ENCODE measurements around the gene COL28A1.

COL28A1 gene

GRCh38 chr7:7524121-7524520, 11.6 kb downstream of the COL28A1 start:
- Histone ChIP-seq H3F3A (ENCODE audit: insufficient read depth) (no peaks in the 10 kb centered on the region), H3K4me3 (ENCODE audit: insufficient read depth, low read length, poor library complexity, severe bottlenecking) (no peak overlapping the region), H3K36me3 (ENCODE audit: low read length) (no peaks in the 10 kb centered on the region), H2AFZ (ENCODE audit: low read depth, low read length, severe bottlenecking) (no peak overlapping the region), H3K79me2 (ENCODE audit: insufficient read depth, low read length) (no peaks in the 10 kb centered on the region), H3K4me2 (ENCODE audit: low read depth, low read length, poor library complexity, severe bottlenecking) (no peak overlapping the region), H3K9me2 (replicated peaks; ENCODE audit: insufficient read depth, low read length) (no peaks in the 10 kb centered on the region), H3K9ac (ENCODE audit: low read length) (no peak overlapping the region), H3K27ac (ENCODE audit: low read depth, low read length) (no peak overlapping the region), H3K9me3 (ENCODE audit: insufficient read depth, low read length) (no peaks in the 10 kb centered on the region), H3K27me3 (ENCODE audit: low read length) (no peaks in the 10 kb centered on the region), H4K20me1 (ENCODE audit: low read depth, low read length) (no peaks in the 10 kb centered on the region)
- TF ChIP-seq EZH2phosphoT487 (conservative IDR thresholded peaks at IDR 0.05; ENCODE audit: low read length): no peak
- TF ChIP-seq, protein P1, sequence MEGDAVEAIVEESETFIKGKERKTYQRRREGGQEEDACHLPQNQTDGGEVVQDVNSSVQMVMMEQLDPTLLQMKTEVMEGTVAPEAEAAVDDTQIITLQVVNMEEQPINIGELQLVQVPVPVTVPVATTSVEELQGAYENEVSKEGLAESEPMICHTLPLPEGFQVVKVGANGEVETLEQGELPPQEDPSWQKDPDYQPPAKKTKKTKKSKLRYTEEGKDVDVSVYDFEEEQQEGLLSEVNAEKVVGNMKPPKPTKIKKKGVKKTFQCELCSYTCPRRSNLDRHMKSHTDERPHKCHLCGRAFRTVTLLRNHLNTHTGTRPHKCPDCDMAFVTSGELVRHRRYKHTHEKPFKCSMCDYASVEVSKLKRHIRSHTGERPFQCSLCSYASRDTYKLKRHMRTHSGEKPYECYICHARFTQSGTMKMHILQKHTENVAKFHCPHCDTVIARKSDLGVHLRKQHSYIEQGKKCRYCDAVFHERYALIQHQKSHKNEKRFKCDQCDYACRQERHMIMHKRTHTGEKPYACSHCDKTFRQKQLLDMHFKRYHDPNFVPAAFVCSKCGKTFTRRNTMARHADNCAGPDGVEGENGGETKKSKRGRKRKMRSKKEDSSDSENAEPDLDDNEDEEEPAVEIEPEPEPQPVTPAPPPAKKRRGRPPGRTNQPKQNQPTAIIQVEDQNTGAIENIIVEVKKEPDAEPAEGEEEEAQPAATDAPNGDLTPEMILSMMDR (IDR thresholded peaks at IDR 0.05; ENCODE audit: insufficient read depth, low read length, poor library complexity, severe bottlenecking): no peak

- TF ChIP-seq EZH2phosphoT487 (conservative IDR thresholded peaks at IDR 0.05; ENCODE audit: low read length): no peak
- TF ChIP-seq, protein P1 (IDR thresholded peaks at IDR 0.05; ENCODE audit: insufficient read depth, low read length, poor library complexity, severe bottlenecking): no peak
Observed at GRCh38 chr7:7522421-7522820, 13.3 kb downstream of the COL28A1 start.

DNA sequence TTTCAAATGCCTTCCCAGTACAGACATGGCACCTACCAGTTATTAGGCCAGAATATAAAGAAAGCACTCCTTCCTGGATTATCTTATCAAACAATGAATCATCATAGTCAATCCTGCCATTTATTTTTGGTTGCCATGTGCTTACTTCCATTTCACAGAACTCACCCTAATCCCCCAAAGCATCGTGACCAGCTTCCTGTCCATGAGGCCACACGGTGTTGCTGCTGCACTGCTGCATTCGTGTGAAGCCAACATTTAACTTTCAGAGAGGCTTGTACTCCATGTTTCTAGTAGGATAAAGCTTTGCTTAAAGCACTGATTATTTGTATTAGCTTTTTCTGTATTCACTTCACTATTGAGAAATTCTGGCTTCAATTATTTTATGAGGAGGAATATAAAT, 14.4 kb downstream of the COL28A1 start:
- no peak overlapping the region for H3K4me2 ChIP-seq (ENCODE audit: low read depth, low read length, poor library complexity, severe bottlenecking)

More at GRCh38 chr7:7522421-7522820, 13.3 kb downstream of the COL28A1 start:
- Histone ChIP-seq H3K9ac (ENCODE audit: low read length) (no peak overlapping the region), H3K4me3 (ENCODE audit: insufficient read depth, low read length, poor library complexity, severe bottlenecking) (no peak overlapping the region), H3K4me2 (ENCODE audit: low read depth, low read length, poor library complexity, severe bottlenecking) (no peak overlapping the region), H2AFZ (ENCODE audit: low read depth, low read length, severe bottlenecking) (no peak overlapping the region), H3K9me2 (replicated peaks; ENCODE audit: insufficient read depth, low read length) (no peaks in the 10 kb centered on the region), H3K79me2 (ENCODE audit: insufficient read depth, low read length) (no peaks in the 10 kb centered on the region), H4K20me1 (ENCODE audit: low read depth, low read length) (no peaks in the 10 kb centered on the region), H3K9me3 (ENCODE audit: insufficient read depth, low read length) (no peaks in the 10 kb centered on the region), H3K27me3 (ENCODE audit: low read length) (no peaks in the 10 kb centered on the region), H3F3A (ENCODE audit: insufficient read depth) (no peaks in the 10 kb centered on the region), H3K36me3 (ENCODE audit: low read length) (no peaks in the 10 kb centered on the region), H3K27ac (ENCODE audit: low read depth, low read length) (no peak overlapping the region)

More for the DNA sequence above, 14.4 kb downstream of the COL28A1 start:
- H3K9me3 ChIP-seq (ENCODE audit: insufficient read depth, low read length): no peaks in the 10 kb centered on the region
- H4K20me1 ChIP-seq (ENCODE audit: low read depth, low read length): no peaks in the 10 kb centered on the region
- H3K27ac ChIP-seq (ENCODE audit: low read depth, low read length): no peak overlapping the region
- H3K9me2 ChIP-seq (replicated peaks; ENCODE audit: insufficient read depth, low read length): no peaks in the 10 kb centered on the region
- H3K36me3 ChIP-seq (ENCODE audit: low read length): no peaks in the 10 kb centered on the region
- no peaks in the 10 kb centered on the region for H3K27me3 ChIP-seq (ENCODE audit: low read length)
- no peaks in the 10 kb centered on the region for H3K79me2 ChIP-seq (ENCODE audit: insufficient read depth, low read length)
- no peak overlapping the region for H3K9ac ChIP-seq (ENCODE audit: low read length)
- TF ChIP-seq, protein P1 (IDR thresholded peaks at IDR 0.05; ENCODE audit: insufficient read depth, low read length, poor library complexity, severe bottlenecking): no peak
- H3K4me3 ChIP-seq (ENCODE audit: insufficient read depth, low read length, poor library complexity, severe bottlenecking): no peak overlapping the region
- no peaks in the 10 kb centered on the region for H3F3A ChIP-seq (ENCODE audit: insufficient read depth)
- H2AFZ ChIP-seq (ENCODE audit: low read depth, low read length, severe bottlenecking): peak overlapping the region; percentile 11

Data from SU-DHL-6 (cell line).